ENCODE measurements around the gene CYP20A1.
A peak's percentile ranks its signal among the peaks of the same experiment; 100 is the strongest.
"Not testable (repeated sequence)": the region's sequence is repeated elsewhere in the genome, so short reads cannot be mapped to it uniquely, and the experiment has no call there.

CYP20A1 gene, protein sequence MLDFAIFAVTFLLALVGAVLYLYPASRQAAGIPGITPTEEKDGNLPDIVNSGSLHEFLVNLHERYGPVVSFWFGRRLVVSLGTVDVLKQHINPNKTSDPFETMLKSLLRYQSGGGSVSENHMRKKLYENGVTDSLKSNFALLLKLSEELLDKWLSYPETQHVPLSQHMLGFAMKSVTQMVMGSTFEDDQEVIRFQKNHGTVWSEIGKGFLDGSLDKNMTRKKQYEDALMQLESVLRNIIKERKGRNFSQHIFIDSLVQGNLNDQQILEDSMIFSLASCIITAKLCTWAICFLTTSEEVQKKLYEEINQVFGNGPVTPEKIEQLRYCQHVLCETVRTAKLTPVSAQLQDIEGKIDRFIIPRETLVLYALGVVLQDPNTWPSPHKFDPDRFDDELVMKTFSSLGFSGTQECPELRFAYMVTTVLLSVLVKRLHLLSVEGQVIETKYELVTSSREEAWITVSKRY

DNA sequence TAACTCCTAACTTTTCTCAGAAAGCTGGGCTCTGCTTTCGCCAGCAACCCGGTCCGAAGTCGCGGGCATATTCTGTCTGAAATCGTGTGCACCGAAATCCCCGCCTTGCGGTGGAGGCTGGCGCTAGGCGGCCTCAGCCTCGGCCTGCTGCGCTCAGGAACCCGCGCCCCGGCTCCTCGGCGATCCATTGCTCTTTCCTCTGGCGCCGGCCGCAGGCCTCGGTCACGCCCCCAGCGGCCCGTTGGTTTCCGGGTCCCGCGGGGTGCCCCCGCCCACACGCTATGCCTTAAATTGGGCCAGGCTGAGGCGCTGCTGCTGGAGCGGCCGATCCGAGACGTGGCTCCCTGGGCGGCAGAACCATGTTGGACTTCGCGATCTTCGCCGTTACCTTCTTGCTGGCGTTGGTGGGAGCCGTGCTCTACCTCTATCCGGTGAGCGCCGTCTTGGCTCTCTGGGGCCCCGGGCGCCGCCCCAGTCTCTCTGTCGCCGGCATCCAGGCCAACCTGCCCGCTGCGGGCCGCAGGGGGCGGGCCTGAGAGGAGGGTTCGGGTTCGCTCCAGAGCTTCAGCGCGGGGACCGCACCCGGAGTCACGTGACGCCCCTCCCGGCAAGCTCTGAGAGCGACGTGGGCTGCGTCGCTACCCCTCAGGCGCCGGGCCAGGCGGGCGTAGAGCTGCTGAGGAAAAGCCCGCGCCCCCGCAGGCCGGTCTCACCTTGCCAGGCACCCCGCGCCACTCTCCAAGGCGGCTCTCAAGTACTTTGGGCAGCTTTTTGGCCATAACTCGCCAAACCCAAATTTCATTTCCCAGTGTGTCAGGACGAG, at the start of gene CYP20A1:
TSS of gene CYP20A1 (plus strand) at position 315 of the 823 bp plus-strand sequence. CDS start at position 360, 45 bp downstream.
- peak; percentile 96 for DNase-seq

DNA sequence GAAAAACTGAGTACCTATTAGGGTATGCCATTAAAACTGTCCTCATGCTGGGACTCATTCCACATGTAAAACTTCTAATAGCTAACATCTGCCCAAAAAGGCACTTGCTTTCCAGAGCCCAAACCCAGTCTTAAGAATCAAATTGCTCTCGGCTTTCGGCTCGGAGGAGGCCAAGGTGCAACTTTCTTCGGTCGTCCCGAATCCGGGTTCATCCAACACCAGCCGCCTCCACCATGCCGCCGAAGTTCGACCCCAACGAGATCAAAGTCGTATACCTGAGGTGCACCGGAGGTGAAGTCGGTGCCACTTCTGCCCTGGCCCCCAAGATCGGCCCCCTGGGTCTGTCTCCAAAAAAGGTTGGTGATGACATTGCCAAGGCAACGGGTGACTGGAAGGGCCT, 48.3 kb upstream of the CYP20A1 start:
- DNase-seq = not testable (repeated sequence)

DNA sequence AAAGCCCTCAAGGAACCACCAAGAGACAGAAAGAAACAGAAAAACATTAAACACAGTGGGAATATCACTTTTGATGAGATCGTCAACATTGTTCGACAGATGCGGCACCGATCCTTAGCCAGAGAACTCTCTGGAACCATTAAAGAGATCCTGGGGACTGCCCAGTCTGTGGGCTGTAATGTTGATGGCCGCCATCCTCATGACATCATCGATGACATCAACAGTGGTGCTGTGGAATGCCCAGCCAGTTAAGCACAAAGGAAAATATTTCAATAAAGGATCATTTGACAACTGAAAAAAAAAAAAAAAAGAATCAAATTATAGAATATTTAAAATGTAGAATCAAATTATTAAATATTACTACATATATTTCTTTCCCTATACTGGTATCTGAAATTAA, 47.8 kb upstream of the CYP20A1 start:
- DNase-seq = not testable (repeated sequence)

- no peak for DNase-seq
Observed at GRCh38 chr2:203191961-203192360, 46.9 kb upstream of the CYP20A1 start.

- no peak for DNase-seq
Observed at GRCh38 chr2:203195331-203196036, 43.3 kb upstream of the CYP20A1 start.

- DNase-seq = no peak
Observed at GRCh38 chr2:203200866-203201265, 38.0 kb upstream of the CYP20A1 start.

DNA sequence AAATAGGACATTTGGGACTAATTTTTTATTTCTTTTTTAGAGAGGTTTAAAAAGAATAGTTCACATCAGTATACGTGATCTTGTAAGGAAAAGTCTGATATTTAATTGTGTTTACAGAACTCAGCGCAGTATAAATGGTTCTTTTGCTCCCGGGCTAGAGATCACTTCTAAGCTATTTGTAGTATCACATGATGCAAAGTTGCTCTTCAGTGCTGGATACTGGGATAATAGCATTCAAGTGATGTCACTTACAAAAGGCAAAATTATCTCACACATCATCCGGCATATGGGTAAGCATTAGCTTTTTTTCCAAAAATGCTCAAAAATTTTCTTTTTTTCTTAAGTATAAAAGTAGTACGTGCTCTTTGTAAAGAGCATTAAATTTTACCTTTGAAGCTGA, 37.4 kb upstream of the CYP20A1 start:
- no peak for DNase-seq

GRCh38 chr2:203209538-203209937, 29.3 kb upstream of the CYP20A1 start:
- no peak for DNase-seq

DNA sequence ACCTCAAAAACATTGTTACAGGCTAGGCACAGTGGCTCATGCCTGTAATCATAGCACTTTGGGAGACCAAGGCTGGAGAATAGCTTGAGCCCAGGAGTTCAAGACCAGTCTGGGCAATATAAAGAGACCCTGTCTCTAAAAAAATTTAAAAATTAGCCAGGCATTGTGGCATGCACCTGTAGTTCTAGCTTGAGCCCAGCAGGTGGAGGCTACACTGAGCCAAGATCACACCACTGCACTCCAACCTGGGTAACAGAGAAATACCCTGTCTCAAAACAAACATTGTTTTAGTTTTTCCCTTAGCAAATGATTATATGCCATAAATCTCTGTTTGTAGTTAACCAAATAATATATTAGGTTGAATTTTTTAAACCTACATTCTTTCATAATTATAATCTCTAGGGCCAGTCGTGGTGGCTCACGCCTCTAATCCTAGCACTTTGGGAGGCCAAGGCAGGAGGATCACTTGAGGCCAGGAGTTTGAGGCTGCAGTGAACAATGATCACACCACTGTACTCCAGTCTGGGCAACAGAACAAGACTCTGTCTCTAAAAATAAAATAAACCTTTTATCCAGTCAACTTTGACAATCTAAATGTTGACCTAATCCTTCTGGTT, 13.3 kb upstream of the CYP20A1 start:
- peak; percentile 13 for DNase-seq

- DNase-seq = not testable (repeated sequence)
Observed at GRCh38 chr2:203229674-203230073, 9.1 kb upstream of the CYP20A1 start.

DNA sequence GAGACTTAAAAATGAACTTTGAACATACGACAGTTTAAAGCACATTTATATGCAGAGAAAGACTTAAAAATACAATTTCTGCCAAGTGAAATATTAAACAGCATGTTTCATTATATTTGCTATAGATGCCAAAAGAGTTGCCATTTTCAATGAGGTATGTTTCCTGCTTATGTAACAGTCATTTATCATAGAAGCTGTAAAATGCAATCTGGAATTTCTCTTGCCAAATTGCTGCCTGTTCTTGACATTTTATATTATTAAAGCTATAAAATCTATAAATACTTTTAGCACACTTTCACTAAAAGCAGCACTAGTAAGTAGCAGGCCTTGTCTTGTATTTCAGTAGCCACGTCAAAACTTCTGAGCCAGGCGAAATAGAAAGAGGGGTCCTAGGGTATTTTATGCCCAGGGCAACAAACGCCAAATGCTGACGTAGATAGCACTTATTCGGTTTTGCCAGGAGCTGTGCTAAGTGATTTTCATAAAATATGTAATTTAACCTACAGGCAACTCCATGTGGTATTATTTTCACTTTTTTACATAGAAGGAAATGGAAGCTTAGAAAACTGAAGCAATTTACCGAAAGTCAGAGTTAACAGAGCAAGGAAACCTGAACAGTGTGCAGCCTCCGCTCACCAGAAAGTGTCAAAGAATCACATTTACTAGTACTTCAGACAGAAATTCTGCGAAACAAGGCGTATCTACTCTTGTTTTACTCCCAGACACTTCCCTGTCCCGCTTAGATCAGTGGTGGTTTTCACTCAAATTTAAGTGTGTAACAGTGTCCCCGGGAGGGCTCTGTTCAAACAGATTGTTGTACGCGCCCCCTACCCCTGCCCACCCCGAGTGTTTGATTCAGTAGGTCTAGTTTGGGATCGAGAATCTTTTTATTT, 1.2 kb upstream of the CYP20A1 start:
- DNase-seq = no peak

GRCh38 chr2:203238292-203238703, 520 bp upstream of the CYP20A1 start:
- DNase-seq = no peak

- no peak for DNase-seq
Observed at GRCh38 chr2:203240491-203240890, 1.7 kb downstream of the CYP20A1 start.

DNA sequence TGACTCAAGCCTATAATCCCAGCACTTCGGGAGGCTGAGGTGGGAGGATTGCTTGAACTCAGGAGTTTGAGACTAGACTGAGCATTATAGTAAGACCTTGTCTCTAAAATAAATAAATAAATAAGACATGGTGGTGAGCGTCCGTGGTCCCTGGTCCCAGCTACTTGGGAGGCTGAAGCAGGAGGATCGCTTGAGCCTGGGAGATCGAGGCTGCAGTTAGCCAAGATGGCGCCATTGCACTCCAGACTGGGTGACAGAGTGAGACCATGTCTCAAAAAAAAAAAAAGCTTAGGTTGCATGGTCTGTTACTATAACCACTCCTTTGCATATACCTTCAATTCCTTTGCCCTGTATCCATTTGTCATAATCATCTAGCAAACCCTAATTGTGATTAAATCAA, 3.7 kb downstream of the CYP20A1 start:
- DNase-seq = no peak

GRCh38 chr2:203246646-203247045, 7.8 kb downstream of the CYP20A1 start:
- no peak for DNase-seq

GRCh38 chr2:203252818-203253217, 14.0 kb downstream of the CYP20A1 start:
- DNase-seq = no peak

GRCh38 chr2:203253422-203254095, 14.7 kb downstream of the CYP20A1 start:
- DNase-seq = not testable (repeated sequence)

DNA sequence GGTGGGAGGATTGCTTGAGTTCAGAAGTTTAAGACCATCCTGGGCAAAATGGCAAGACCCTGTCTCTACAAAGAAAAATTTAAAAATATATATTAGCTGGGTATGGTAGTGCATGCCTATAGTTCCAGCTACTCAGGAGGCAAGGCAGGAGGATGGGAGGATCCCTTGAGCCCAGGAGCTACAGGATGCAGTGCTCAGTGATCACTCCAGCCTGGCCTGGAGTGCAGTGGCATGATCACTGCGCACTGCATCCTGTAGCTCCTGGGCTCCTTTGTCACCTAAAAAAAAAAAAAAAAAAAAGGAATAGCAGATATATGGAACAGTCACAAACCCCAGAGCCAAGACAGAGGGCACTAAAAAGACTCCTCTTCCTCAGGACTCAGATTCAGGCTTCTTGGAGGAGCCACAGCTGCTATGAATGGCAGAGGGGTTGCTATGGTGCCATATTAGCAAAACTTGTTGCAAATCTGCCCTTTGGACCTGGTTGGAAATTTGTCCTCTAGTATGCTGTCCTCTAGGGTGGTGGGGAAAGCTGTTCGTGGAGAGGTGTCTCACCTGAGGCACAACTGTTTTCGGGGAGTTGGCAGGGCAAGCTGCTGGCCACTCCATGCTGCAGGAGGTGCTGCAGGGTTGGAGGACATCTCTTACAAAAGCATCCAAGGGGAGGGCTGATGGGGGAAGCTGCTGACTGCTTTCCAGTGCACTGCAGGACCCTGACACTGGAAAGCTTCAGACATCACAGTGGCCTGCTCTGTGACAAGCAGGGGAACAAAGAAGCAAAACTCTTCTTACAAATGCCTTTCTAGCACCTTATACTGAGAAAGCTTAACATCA, 22.7 kb downstream of the CYP20A1 start:
- DNase-seq = no peak

DNA sequence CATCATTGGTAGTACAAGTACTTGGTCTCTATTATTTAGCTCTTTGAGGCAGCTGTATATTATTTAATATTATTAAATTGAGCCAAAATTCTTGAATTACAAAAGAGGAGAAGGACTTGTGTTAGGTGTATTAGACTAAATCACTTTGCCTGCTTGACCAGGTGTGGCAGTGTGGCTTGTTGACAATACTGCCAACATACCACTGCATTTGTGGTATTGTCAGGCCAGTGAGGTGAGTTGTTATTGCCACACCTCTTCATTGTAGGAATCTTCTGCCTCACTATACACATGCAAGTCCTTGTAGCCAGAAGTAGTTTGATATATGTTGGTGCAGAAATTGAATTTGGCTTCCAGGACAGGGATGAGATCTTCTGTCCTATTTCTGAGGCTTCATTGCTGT, 40.5 kb downstream of the CYP20A1 start:
- no peak for DNase-seq

- no peak for DNase-seq
Observed at GRCh38 chr2:203280428-203281064, 41.7 kb downstream of the CYP20A1 start.

Measured in activated CD4-positive, alpha-beta T cell treated with anti-CD3 and anti-CD28 coated beads for 1 hour (primary cell).